Endothelial cell (in vitro differentiated cells): ENCODE data around the gene XRCC5. TPM values are rescaled to one million over a fixed set of nuclear protein-coding genes. Genes with fewer than 3 reads are reported as not detected.

Source experiments
- DNase-seq: peaks from one replicate; pipeline ENCODE4 v3.0.0; 2021; ENCODE audit warnings: low spot score
- H3K27ac Mint-ChIP-seq: one replicate; pipeline ENCODE4 v1.8.0; 2021; ENCODE audit warnings: mixed read lengths, inconsistent platforms; ENCODE audit not compliant: unreplicated experiment
- H3K27me3 Mint-ChIP-seq: one replicate; pipeline ENCODE4 v1.8.0; 2021; ENCODE audit warnings: mild to moderate bottlenecking, moderate library complexity, mixed read lengths, inconsistent platforms; ENCODE audit not compliant: unreplicated experiment
- H3K36me3 Mint-ChIP-seq: one replicate; pipeline ENCODE4 v1.8.0; 2021; ENCODE audit warnings: mild to moderate bottlenecking, low read depth, mixed read lengths, inconsistent platforms; ENCODE audit not compliant: unreplicated experiment
- H3K4me1 Mint-ChIP-seq: one replicate; pipeline ENCODE4 v1.8.0; 2021; ENCODE audit warnings: mild to moderate bottlenecking, mixed read lengths, inconsistent platforms; ENCODE audit not compliant: unreplicated experiment
- H3K4me3 Mint-ChIP-seq: one replicate; pipeline ENCODE4 v1.8.0; 2021; ENCODE audit warnings: mild to moderate bottlenecking, mixed read lengths, inconsistent platforms; ENCODE audit not compliant: unreplicated experiment
- H3K9me3 Mint-ChIP-seq: one replicate; pipeline ENCODE4 v1.8.0; 2021; ENCODE audit warnings: mixed read lengths, inconsistent platforms; ENCODE audit not compliant: unreplicated experiment
- total RNA-seq: library from RNA; stranded (reverse); fragmentation: NEBNext Ultra II Directional; extraction: Animal tissue kit (Norgen Biotek cat#: 25700); gene quantifications from one replicate; pipeline ENCODE4 v1.2.1, GENCODE V29; 2021; ENCODE audit not compliant: unreplicated experiment
- TF ChIP-seq, protein P1 (sequence below): fragments of 200-600 bp; sonication (generic); IDR thresholded peaks from one replicate; pipeline ENCODE4 v1.5.0; 2021; ENCODE audit warnings: antibody characterized with exemption; ENCODE audit not compliant: unreplicated experiment

Gene XRCC5
- total RNA-seq, 1 donor from 2014 or later, result 365 TPM

DNA sequence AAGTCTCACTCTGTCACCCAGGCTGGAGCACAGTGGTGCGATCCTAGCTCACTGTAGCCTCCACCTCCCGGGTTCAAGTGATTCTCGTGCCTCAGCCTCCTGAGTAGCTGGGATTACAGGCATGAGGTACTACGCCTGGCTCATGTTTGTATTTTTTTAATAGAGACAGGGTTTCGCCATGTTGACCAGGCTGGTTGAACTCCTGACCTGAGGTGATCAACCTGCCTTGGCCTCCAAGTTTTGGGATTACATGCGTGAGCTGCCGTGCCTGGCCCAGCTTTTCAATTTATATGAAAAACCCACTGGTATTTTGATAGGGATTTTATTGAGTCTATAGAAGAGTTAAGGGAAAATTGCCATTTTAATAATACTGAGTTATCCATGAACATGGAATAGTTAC lies 63.3 kb downstream of the XRCC5 start:
- Mint-ChIP-seq H3K27ac (no peak overlapping the region), H3K27me3 (no peaks in the 10 kb centered on the region), H3K9me3 (no peaks in the 10 kb centered on the region), H3K4me1 (no peaks in the 10 kb centered on the region), H3K36me3 (peaks cover 30% of the 10 kb centered on the region), H3K4me3 (no peak overlapping the region)
- TF ChIP-seq, protein P1, sequence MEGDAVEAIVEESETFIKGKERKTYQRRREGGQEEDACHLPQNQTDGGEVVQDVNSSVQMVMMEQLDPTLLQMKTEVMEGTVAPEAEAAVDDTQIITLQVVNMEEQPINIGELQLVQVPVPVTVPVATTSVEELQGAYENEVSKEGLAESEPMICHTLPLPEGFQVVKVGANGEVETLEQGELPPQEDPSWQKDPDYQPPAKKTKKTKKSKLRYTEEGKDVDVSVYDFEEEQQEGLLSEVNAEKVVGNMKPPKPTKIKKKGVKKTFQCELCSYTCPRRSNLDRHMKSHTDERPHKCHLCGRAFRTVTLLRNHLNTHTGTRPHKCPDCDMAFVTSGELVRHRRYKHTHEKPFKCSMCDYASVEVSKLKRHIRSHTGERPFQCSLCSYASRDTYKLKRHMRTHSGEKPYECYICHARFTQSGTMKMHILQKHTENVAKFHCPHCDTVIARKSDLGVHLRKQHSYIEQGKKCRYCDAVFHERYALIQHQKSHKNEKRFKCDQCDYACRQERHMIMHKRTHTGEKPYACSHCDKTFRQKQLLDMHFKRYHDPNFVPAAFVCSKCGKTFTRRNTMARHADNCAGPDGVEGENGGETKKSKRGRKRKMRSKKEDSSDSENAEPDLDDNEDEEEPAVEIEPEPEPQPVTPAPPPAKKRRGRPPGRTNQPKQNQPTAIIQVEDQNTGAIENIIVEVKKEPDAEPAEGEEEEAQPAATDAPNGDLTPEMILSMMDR, result no peak
- no peak for DNase-seq

DNA sequence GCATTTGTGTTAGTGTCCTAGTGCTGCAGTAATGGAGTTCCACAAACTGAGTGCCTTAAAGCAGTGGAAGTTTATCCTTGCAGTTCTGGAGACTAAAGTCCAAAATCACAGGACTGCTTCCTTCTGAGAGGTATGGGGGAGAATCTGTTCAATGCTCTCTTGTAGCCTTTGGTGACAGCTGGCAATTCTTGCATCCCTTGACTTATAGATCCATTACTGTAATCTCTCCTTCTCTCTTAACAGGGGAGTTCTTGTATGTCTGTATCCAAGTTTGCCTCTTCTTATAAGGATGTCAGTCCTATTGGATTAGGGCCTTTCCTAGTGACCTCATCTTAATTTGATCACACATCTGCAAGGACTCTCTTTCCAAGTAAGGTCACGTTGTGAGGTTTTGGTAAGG lies 69.9 kb downstream of the XRCC5 start:
- Mint-ChIP-seq H3K27ac (no peak overlapping the region), H3K4me3 (no peak overlapping the region), H3K36me3 (peaks cover 35% of the 10 kb centered on the region), H3K27me3 (peaks cover 3% of the 10 kb centered on the region), H3K4me1 (peaks cover 10% of the 10 kb centered on the region), H3K9me3 (no peaks in the 10 kb centered on the region)
- DNase-seq, result no peak
- TF ChIP-seq, protein P1, result no peak

DNA sequence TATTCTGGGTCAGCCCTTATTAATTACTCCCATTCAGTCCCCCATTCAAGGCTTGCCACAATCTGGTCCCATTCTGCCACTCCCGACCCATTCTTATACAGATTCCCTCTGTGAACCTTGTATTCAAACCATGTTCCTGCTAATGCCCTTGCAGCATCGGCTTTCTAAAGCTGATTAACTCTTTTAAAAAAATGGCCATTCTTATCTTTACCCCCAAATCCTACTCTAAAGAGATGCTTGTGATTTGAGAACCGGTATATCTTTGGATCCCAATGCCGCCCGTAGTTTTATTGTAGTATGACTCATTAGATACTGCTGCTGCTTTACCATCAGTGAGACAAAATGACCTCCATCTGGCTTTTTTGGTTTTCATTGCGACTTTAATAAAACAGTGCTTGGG lies 72.2 kb downstream of the XRCC5 start:
- Mint-ChIP-seq H3K27me3 (peaks cover 3% of the 10 kb centered on the region), H3K36me3 (peaks cover 27% of the 10 kb centered on the region), H3K4me1 (peaks cover 24% of the 10 kb centered on the region), H3K27ac (peak overlapping the region; percentile 62), H3K9me3 (no peaks in the 10 kb centered on the region), H3K4me3 (no peak overlapping the region)
- no peak for DNase-seq
- TF ChIP-seq, protein P1, result no peak

DNA sequence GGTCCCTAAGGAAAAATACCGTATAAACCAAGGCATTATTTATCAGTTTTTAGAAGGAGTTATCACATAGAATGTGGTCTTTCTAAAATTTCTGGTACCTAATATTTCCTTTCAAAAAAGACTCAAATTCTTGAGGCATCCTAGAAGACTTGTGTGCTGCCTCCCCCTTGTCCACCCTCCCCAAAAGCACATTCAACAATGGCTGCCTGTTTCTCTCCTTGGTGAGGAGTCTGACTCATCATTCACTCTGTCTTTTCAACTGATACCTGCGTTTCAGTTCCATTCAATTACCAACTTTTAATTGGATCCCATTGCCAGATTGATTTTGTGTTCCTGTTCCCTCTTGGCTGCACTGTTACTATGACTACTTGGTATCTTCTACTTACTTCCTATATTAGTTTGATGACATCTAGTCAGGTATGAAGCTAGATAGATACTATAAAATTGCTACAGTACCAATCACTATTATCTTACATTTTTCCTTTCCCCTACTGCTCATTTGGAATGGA lies 72.9 kb downstream of the XRCC5 start:
- no peak overlapping the region for H3K4me3 Mint-ChIP-seq
- no peaks in the 10 kb centered on the region for H3K9me3 Mint-ChIP-seq
- TF ChIP-seq, protein P1, result no peak
- H3K27ac Mint-ChIP-seq, result peak overlapping the region; percentile 61
- DNase-seq, result no peak
- peaks cover 31% of the 10 kb centered on the region for H3K4me1 Mint-ChIP-seq
- H3K27me3 Mint-ChIP-seq, result peaks cover 3% of the 10 kb centered on the region
- H3K36me3 Mint-ChIP-seq, result peaks cover 27% of the 10 kb centered on the region

DNA sequence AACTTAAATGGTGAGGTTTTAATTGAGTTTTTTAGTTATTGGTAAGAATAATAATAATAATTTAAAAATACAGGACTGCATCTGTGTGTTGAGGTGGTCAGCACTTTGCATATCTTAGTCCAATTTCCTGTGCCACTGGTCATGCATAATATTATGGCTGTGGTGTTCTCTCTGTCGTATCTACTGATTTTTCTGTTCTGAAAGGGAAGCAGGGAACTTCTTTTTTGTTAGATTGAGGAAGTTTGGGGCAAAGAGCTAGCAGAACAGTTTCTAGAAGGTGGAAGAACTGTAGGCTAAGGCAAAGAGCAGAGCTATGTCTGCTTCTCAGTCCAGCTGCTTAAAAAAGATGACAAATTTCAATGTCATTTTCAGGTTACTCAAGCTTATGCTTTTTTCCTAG lies 74.3 kb downstream of the XRCC5 start:
- Mint-ChIP-seq H3K36me3 (peaks cover 36% of the 10 kb centered on the region), H3K4me3 (peak overlapping the region; percentile 42), H3K27ac (peak overlapping the region; percentile 65), H3K4me1 (peaks cover 45% of the 10 kb centered on the region), H3K27me3 (peaks cover 4% of the 10 kb centered on the region), H3K9me3 (no peaks in the 10 kb centered on the region)
- TF ChIP-seq, protein P1, result no peak
- no peak for DNase-seq
